GM23248 (cell line): ENCODE measurements around the gene SH2D3C.

ENCODE experiments used
- EZH2 ChIP-seq: fragments of 200-600 bp; sonication (generic); IDR thresholded peaks from 2 replicates; pipeline ENCODE4 v1.6.1; 2018; ENCODE audit warnings: antibody characterized with exemption, mild to moderate bottlenecking; ENCODE audit not compliant: insufficient read depth, poor library complexity, severe bottlenecking
- EZH2phosphoT487 ChIP-seq: fragments of 200-600 bp; sonication (generic); IDR thresholded peaks from 2 replicates; pipeline ENCODE4 v1.6.1; 2018; ENCODE audit warnings: antibody characterized with exemption, moderate library complexity, mild to moderate bottlenecking, low read depth; ENCODE audit not compliant: insufficient read depth

- TF ChIP-seq EZH2 (no peak), EZH2phosphoT487 (no peak)
These were observed 10.0 kb upstream of the SH2D3C start for GRCh38 chr9:127788337-127789011.
